Thyroid gland (tissue), 4 donors: Measurements from ENCODE around the gene CDC42EP2.

Experiments used
- POLR2A ChIP-seq, 2 donors: fragments of 450-650 bp; IDR thresholded peaks; one replicate each; pipeline ENCODE4 v1.6.1; 2017; ENCODE audit warnings: antibody characterized with exemption in 2 of 2, mild to moderate bottlenecking in 2 of 2, moderate library complexity in 1 of 2
- TF ChIP-seq, protein P1 (sequence below), 6 experiments: fragments of 200-600 bp in 3 of 6; fragments of 450-650 bp in 3 of 6; sonication (generic) in 3 of 6; IDR thresholded peaks; one replicate each; pipeline ENCODE4 v1.5.1; 2016 to 2019; ENCODE audit warnings: antibody characterized with exemption in 6 of 6, mild to moderate bottlenecking in 2 of 6, inconsistent platforms in 1 of 6, moderate library complexity in 1 of 6

DNA sequence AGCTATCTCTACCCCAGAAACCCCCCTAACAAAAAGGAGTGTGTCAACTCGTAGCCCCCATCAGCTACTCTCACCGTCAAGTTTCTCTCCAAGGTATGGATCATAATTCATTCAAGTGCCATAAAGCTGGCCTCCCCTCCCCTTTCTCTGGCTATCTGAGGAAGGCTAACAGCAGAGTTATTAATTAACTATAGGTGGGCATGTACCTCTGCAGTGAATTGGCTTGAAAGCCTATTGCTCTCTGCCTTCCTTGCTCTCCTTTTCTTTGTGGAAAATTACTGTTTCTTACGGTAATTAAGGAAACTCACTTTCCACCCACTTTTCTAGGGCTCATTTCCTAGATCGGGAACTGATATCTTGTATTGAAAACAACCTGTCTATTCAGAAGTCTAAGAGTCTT, 38.8 kb upstream of the CDC42EP2 start:
- no peak for TF ChIP-seq POLR2A (IDR thresholded peaks at IDR 0.05)
- TF ChIP-seq, protein P1, sequence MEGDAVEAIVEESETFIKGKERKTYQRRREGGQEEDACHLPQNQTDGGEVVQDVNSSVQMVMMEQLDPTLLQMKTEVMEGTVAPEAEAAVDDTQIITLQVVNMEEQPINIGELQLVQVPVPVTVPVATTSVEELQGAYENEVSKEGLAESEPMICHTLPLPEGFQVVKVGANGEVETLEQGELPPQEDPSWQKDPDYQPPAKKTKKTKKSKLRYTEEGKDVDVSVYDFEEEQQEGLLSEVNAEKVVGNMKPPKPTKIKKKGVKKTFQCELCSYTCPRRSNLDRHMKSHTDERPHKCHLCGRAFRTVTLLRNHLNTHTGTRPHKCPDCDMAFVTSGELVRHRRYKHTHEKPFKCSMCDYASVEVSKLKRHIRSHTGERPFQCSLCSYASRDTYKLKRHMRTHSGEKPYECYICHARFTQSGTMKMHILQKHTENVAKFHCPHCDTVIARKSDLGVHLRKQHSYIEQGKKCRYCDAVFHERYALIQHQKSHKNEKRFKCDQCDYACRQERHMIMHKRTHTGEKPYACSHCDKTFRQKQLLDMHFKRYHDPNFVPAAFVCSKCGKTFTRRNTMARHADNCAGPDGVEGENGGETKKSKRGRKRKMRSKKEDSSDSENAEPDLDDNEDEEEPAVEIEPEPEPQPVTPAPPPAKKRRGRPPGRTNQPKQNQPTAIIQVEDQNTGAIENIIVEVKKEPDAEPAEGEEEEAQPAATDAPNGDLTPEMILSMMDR (IDR thresholded peaks at IDR 0.05) = no peak
